WI38 (cell line): Measurements from ENCODE around the gene TTC5.

Experiments used
- H3K4me3 ChIP-seq: 2 replicates; pipeline ENCODE4 v1.5.1; 2011; ENCODE audit warnings: low read depth, mild to moderate bottlenecking, control low read depth, low read length
- TF ChIP-seq, protein P1 (sequence below): IDR thresholded peaks from 2 replicates; pipeline ENCODE4 v1.5.1; 2012; ENCODE audit warnings: low read depth, mild to moderate bottlenecking, control low read depth, low read length

Gene TTC5

DNA sequence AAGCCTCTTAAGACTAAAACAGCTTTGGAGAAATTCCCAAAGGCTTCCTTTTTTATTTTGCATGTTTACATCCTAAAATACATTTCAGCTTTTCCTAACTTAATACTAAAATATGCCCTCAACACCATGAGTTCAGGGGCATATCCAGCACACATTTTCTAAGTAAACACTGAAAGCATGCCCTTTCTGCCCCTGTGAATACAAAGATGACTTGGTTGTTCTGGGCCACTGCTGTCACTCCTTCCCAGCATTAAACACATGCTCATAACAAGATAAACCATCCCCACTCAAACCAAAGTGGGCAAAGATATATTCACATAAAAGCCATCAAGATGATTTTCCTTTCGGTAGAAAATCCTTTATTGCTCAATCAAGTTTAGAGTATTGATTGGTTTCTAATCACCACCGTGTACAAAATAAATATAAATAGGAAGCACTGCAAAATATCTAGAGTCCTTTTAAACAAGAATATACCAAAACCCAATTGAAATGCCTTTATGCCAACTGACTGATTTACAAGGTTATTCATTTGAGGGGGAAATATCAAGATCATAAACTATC is 25.4 kb upstream of the TTC5 start:
- no peak overlapping the region for H3K4me3 ChIP-seq
- TF ChIP-seq, protein P1, sequence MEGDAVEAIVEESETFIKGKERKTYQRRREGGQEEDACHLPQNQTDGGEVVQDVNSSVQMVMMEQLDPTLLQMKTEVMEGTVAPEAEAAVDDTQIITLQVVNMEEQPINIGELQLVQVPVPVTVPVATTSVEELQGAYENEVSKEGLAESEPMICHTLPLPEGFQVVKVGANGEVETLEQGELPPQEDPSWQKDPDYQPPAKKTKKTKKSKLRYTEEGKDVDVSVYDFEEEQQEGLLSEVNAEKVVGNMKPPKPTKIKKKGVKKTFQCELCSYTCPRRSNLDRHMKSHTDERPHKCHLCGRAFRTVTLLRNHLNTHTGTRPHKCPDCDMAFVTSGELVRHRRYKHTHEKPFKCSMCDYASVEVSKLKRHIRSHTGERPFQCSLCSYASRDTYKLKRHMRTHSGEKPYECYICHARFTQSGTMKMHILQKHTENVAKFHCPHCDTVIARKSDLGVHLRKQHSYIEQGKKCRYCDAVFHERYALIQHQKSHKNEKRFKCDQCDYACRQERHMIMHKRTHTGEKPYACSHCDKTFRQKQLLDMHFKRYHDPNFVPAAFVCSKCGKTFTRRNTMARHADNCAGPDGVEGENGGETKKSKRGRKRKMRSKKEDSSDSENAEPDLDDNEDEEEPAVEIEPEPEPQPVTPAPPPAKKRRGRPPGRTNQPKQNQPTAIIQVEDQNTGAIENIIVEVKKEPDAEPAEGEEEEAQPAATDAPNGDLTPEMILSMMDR: no peak

DNA sequence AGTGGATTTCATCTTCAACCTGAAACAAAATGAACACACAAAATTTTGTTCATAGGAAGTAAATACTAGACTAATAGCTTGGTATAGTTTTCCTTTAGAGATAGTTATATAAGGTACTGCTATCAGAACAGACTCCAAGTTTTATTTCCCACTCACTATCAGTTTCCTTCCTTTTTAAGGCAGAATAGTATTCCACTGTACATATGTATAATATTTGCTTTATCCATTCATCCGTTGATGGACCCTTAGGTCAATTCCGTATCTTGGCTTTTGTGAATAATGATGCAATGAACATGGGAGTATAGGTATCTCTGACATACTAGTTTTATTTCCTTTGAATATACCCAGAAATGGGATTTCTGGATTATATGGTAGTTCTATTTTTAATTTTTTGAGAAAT is 23.6 kb upstream of the TTC5 start:
- TF ChIP-seq, protein P1: no peak
- no peak overlapping the region for H3K4me3 ChIP-seq

DNA sequence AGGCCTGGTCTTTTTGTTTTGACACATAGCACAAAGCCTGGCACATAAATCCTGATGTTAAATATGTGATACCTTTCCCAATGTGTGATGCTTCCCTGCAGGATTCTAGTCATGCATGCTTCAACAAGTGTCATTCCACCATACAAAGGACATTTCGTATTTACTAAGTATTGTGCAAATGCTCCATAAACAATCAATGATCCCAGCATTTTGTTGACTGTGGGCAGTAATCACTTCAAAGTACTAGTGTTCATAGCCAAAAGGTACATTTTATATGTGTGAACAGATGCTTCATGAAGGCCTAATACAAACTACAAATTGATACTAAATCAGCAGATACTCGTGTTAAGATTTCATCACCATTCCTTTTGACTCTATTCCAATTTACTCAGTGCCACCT is 23.0 kb upstream of the TTC5 start:
- no peak overlapping the region for H3K4me3 ChIP-seq
- TF ChIP-seq, protein P1: no peak

DNA sequence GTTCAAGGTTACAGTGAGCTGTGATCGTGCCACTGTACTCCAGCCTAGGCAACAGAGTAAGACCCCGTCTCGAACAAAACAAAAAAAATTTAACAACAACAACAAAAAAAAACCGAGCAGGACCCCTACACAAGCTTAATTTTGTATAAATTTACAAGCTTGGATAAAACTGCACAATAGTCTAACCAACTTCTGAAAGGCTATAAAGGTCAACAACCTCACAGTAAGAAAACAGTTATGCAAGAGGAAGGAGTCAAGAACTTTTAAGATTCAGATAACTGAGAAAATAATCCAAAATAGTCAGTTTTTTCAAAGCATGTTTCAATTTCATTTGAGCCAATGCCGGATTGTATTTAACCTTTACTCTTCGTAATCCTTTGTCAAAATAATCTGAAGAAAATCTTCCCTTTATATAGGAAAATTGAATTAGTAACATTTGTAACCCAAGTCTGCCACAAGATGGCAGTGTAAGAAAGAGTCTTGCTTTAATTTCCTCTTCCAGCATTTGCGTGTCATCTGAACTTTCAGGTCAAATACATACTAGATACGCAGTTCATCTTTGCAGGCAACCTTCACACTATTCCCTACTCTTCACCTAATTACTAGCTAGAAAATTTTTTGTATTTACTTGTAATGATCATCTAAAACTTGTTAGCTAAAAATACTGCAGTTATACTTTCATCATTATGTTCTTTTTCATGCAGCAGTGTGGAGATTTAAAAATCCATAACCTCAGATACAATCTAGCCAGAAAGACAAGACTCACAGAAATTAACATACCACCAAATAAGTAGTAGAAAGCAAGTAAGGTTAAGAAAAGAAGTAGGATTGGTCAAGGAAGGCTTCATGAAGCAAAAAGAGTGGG is 21.5 kb upstream of the TTC5 start:
- TF ChIP-seq, protein P1: no peak
- H3K4me3 ChIP-seq: no peak overlapping the region

DNA sequence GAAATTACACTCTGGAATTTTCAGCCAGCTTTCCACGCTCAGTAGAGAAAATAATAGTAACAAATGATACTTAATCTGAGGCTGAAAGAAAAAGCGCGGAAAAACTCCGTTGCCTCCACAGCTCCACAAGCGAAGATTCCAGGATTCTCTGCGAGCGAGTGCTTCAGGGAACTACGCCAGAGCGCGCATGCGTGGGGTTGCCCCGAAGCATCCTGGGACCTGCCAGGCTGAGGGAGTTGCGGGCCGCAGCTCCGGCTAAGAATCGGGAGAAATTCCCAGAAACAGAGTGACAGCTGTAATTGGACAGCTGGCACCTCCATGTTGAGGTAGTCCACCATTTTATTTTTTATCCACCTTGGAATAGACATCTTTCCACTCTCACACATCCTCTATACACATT is 12.0 kb upstream of the TTC5 start:
- TF ChIP-seq, protein P1: no peak
- H3K4me3 ChIP-seq: no peak overlapping the region

DNA sequence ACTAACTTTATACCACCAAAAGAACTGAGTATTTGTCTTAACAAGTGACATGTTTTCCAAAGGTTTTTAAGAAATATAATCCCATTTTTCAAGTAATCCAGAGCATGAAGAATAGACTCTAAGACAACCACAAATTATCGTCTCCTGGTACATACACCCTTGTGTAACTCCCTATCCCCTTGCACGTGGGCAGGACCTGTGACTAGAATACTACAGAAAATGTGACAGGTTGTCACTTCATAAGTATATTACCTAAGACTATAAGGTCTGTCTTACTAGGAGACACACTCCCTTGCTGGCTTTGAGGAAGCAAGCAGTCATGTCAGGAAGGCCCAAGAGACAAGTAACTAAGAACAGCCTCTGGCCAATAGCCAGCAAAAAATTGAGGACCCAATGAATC is 8.3 kb upstream of the TTC5 start:
- H3K4me3 ChIP-seq: no peak overlapping the region
- TF ChIP-seq, protein P1: no peak

DNA sequence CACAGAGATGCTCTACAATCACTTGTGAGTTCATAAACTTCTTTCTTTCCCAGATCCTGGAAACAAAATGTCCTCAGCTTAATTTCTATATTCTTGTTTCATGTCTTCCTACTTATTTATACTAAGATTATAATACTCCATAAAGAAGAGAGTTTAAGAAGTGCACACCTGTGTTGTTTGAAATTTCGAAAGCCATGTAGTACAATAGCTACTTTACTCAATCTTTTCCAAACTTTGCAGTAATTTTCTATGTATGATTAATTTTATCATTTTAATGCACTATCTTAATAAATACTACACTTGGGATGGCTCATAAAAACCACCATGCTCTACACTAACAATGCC is 300 bp upstream of the TTC5 start:
- TF ChIP-seq, protein P1: no peak
- no peak overlapping the region; the same call in 1 of the 2 replicates for H3K4me3 ChIP-seq
